GM18870 (cell line): Measurements from ENCODE around the gene ELFN1.

Experiments used
- ATAC-seq: cut with Tn5 transposase; IDR thresholded peaks from one replicate; pipeline ENCODE4 v1.9.1; 2021; ENCODE audit warnings: moderate library complexity; ENCODE audit not compliant: unreplicated experiment

ELFN1 gene

DNA sequence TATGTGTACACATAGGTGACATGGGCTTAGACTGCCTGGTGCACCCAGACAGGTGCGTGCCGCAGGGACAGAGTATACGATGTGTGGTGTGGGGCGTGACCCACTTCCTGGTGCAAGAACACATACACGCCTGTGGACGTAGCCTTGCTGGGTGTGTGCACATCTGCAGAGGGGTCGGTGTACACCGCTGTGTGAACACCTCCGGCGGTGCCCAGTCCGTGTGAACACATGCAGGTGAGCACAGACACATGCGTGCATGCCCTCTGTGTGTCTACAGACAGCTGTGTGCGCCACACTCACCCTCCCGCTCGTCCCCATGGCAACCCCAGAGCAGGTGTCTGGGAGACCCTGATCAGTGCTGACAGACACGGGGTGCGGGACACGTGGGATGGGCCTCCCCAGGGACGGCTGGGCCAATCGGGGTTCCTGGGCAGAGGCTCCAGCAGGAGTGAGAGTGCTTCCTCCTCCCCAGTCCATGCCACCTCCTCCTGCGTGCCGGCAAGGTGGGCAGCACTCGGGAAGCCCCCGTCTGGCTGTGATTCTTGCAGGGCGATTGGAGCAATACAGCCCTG, 23.4 kb downstream of the ELFN1 start:
- ATAC-seq = no peak

DNA sequence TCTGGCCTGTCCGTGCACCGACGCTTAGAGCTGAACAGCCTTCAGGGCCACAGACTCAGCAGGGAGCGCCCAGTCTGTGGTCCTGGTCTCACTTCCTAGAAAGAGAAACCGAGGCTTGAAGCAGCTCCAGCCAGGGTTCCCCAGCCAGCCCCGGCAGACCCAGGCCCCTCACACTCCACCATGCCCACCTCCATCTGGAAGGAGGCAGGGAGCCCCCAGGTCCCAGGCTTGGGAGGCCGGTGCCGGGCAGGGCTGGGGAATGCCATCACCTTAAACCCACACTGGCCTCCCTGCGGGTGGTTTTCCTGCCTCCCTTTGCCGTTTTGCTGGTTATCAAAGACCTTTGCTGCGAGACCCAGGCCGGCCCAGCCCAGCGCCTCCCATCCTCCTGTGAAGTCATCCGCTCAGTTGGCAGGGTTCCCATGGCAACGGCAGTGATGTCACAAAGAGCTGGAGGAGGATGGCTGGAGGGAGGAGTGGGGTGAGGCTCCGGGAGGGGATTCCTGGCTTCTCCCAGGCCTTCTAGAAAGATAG, 24.0 kb downstream of the ELFN1 start:
- ATAC-seq = no peak

DNA sequence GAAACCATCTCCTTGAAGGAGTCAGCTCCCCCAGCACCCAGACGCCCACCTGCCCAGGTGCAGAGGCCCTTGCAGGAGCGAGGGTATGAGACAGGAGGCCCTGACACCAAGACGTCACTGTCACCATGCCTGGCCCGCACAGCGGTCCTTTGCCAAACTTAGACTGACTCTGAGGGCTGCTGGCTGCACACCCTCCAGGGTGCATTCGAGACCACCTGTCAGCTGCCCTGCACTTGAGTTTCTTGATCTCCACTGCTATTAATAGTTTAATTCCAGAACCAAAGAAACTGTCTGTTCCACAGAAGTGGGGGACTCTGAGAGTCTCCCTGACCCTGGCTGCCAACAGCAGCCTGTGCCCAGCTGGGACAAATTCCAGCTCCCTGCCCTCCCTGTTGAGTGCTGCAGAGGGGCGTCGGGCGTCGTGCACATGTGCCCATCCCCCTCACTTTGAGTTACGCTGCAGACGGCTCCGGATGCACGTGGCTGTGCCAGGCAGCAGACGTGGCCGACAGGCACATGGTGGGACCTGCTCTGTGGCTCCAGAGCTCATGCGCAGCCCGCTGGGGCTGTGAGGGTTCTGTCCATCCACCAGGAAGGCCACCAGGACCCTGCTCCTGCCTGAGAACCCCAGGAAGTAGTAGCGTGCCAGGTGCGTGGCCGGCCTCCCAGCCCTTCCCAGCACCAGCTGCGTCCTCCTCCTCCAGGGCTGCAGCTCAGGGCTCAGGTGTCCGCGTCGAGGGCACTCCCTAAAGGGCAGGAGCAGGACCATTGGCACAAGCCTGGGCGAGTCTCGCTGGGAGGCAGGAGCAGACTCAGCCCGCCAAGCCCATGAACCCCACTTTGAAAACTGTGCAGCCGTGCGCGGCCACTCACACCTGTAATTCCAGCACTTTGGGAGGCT, 24.8 kb downstream of the ELFN1 start:
- no peak for ATAC-seq

DNA sequence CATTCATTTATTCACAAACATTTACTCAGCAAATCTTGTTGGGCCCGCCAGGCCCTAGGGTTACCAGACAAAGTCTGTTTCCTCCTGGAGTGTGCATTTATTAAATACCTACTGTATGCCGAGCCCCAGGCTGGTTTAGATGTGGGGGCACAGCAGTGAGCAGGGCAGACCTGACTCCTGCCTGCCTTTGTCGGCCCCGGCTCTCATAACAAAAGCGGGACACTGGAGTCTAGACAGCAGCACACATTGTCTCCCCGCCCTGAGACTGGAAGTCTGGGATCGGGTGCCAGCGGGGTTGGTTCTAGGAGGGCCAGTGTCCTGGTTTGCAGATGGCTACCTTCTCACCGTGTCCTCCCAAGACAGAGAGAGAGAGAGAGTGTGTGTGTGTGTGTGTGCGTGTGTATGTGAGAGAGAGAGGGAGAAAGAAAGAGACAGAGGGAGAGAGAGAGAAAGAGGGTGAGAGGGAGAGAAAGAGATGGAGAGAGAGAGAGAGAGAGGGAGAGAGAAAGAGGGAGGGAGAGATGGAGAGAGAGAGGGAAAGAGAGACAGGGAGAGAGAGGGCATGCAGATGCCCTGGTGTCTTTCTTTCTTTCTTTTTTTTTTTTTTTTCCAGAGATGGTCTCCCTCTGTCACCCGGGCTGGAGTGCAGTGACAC, 25.9 kb downstream of the ELFN1 start:
- no peak for ATAC-seq

DNA sequence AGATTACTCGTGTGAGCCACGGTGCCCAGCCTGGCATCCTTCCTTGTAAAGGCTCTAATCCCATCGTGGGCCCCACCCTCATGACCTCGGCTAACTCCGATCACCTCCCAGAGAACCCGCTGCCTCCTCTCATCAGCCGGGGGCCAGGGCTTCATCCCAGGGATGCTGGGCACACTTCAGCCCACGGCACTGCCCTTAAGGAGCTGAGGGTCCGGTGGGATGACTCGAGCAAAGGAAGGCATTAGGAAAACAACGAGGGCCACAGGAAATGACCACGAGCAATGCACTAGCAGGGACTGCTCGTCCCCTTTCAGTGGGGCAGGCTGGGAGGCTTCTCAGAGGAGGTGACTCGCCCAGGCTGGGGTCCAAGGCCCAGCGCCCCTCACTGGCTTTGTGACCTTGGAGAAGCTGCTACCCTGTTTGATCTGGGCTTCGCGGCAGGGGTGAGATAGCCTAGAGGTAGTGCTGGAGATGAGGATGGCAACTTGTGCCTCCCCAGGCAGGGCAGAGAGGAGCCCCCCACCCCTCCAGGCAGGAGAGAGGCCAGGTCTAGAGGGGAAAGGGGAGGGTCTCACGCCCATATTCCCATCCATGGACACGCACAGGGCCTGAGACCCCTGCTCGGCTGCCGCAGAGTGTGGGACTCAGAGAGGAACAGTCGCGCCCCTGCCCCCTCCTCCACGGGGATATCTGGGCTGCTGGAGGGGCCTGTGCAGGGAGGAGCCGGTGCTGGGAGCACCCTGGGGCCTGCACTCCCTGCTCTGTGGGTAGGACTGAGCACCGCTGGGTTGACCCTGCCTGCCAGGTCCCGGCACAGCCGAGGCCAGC, 26.8 kb downstream of the ELFN1 start:
- no peak for ATAC-seq

DNA sequence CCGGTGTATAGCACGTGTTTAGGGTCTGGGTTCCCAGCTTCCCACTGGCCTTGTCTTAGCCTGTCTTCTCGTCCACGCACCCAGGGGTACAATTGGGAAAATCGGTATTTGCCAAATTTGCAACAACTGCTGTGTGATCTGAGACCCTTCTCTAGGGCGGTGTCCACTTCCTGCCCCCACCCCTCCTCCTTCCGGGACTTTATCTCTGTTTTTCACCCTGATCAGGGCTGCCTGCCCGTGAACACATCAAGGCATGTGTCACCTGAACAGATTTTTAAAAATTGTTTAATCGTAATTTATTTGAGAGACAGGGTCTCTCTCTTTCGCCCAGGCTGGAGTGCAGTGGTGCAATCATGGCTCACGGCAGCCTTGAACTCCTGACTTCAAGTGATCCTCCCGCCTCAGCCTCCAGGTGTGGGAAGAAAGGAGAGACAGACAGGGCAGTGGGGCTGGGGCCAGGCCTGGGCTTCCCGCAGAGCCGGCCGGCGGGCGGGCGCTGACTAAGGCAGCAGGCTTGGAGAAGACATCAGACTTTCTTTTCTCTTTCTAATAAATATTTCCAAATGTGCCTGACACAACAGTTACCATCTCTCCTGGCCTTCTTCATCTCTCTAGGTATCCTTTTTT, 27.5 kb downstream of the ELFN1 start:
- no peak for ATAC-seq

DNA sequence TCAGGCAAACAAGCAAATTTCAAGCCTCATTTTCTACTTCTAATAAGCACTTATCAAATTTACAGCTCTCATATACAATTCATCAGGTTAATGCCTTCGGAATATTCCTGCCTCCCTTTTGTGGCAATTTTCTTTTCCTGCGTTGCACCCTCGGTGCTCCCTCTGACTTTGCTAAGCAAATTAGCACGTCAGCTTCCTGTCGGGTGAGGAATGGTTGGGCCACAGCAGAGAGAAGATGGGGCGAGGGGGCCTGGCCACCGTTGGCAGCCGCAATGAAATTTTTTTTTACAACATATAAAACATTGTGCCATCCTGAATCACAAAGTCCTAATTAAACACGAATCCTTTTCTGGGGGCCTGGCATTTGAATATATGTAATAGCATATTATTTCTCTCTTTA, 28.1 kb downstream of the ELFN1 start:
- no peak for ATAC-seq

DNA sequence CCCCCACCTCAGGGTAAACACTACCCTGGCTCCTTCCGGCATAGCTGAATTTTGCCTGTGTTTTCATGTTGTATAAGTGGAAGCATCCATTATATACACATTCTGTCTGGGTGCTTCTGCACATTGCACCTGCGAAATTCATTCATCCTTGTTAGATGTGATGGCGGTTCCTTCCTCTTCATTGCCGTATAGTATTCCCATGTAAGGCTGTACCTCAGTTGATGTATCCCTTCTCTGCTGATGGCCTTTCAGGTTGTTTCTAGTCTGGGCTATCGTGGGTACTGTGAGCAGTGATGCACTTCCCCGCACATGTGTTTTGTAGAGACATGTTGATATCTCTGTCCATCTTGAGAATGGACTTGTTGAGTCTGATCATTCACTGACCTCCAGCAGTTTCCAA, 28.9 kb downstream of the ELFN1 start:
- ATAC-seq = no peak

DNA sequence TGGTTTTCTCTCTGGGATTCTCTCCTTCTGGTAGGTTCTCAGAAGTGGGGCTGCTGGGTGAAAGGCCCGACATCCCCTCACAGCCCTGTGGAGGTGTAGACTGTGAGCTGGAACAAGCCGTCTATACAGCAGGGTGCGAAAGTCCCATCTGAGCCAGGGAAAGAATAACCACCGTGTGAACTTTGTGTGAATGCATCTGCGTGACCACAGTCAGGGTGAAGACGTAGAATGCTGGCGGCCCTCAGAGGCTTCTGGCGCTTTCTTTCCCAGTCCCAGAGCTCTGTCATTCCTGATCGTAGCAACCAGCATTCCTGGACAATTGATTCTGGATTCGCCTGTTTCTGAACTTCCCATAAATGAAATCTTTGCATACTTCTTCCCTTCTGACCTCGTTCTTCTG, 30.0 kb downstream of the ELFN1 start:
- no peak for ATAC-seq

DNA sequence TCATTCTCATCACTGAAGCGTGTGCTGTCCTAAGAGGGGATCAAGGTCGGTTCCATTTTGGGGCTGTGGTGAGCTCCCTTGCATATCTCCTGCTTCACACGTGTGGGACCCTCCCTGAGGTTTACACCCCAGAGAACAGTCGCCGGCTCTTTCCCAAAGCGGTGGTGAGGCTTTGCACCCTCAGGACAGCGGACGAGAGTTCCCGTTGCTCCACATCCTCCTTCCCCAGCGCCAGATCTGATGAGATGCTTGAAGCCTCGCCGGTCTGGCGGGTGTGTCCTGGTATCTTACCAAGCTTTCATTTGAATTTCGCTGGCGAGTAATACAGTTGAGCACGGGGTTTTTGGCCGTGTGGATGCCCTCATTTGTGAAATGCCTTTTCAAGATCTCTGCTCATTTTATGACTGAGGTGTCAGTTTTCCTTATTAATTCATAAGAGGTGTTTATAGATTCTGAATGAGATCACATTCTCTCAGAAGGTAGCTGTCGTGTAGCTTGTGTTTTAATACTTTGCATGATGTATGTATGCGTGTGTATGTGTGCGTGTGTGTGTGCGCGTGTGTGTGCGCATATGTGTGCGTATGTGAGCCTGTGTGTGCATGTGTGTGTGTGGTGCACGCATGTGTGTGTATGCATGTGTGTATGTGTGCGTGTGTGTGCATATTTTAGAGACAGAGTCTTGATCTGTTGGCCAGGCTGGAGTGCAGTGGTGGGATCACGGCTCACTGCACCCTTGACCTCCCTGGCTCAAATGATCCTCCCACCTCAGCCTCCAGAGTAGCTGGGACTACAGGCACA, 30.7 kb downstream of the ELFN1 start:
- ATAC-seq = no peak

DNA sequence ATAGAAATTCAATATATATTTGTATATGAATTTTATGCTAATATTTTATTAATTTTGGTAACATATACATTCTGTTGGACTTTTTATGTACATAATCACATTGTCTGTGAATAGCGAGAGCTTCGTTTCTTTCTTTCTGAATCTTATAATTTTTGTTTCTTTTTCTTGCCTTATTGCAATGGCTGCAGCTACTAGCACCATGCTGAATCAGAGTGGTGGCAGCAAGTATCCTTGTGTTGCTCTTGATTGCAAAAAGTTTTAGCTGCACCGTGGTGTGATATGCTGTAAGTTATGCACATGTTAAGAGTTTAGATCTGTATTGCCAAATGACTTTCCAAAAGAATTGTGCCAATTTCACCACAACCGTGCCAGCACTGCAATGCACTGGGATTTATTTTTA, 32.6 kb downstream of the ELFN1 start:
- no peak for ATAC-seq

DNA sequence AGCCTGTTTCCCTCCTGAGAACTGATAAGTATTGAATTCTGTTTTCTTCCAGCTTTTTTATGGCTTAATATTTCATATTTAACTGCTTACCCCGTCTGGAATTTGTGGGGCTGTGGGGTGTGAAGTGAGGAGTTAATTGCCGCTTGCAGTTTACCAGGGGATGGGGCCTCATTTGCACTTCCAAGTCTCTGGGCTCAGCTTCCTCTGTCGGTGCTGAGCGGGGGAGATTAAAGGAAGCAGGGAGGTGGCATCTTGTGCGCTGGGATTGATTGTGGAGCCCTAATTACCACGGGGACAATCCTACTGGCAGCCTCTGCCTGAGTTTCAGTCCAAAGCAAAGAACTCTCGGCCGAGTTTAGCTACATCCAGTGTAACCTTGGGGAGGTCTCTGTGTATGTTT, 33.4 kb downstream of the ELFN1 start:
- ATAC-seq = no peak

DNA sequence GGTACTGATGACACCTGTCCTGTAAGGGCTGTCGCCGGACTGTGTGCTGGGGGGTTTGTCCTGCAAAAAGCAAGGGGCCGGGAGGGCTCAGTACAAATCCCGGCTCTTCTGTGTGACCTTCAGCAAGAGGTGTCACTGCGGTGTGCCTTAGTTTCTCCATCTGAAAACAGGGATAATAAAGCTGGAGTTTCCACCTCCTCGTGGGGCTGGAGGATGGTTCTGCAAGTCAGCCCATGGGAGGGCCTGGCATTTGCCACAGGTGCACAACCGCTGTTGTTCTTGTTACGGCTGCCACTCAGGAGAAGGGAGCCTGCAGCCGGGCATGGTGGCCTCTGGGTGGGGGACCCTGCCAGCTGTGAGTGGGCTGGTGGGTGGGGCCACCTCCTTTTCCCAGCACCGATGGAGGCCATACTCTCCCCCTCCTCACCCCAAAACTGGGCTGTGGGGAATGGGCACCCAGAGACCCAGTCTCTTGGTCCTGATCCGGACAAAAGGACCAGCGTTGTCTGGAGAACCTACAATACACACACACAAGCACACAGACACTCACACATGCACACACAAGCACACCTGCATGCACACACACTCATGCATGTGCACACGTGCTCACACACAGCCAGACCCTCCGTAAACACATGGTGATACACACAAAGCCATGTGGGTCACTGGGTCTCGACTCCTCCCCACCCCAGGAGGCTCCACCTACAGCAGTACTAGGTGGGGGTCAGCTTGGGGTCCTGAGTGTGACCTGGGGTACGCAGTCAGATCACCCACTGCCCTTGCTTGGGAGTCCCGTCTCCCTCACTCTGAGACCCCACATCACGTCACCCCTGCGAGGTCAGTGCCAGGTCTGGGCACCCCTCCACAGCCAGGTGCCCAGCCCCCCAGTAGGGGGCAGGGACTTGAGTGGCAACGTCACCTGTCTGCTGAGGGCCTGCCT, 34.1 kb downstream of the ELFN1 start:
- ATAC-seq = no peak

DNA sequence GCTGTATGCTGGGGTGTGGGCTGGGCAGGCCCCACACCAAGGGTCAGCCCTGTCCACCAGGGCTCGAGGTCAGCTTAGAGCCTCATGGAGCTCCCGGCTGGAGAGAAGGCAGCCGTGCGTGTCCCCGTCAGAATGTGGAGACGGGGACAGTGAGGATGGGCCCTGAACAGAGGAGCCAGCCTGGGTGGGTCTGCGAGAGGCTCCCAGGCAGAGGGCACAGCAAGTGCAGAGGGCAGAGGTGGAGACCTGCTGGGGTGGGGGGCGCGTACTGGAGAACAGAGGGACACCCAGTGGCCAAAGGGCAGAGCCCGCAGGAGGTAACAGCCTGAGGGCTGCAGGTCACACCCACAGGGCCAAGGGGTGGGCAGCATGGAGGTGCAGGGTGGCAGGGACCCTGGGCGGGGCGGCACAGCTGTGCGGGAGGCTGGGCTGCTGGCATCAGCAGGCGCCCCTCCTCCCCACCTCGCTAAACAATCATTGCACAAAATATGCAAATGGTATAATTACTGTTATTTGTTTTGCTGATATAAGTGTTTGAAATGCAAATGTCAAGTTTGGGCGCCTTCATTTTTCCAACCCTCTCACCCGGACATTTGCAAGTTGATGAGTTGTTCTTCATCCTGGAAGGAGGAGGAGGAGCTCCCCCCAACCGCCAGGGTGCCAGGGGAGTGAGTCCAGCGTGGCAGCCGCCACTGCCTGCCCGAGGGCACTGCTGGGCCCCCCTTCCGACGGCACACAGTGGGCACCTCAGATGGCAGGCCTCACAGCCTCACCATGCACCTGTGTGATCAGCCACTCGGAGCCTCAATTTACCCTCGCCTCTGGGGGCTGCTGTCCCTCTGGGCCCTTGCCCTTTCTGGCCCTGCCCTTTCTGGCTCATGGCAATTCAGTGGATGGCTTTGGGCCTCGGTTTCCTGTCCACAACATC, 35.0 kb downstream of the ELFN1 start:
- ATAC-seq = no peak

DNA sequence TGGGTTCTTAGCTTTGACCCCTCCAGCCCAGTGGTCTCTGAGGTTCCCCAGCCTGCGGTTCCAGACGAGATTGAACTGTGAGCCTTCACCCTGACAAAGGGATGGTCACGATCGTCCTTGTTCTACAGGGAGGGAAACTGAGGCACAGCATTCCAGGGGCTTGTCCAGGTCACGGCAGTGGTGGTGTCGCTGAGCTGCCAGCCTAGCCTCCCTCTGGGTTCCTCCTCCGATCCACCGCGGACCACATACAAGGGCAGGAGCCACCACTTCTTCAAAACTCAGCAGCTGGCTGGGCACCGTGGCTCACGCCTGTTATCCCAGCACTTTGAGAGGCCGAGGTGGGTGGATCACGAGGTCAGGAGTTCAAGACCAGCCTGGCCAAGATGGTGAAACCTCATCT, 35.8 kb downstream of the ELFN1 start:
- ATAC-seq = no peak

DNA sequence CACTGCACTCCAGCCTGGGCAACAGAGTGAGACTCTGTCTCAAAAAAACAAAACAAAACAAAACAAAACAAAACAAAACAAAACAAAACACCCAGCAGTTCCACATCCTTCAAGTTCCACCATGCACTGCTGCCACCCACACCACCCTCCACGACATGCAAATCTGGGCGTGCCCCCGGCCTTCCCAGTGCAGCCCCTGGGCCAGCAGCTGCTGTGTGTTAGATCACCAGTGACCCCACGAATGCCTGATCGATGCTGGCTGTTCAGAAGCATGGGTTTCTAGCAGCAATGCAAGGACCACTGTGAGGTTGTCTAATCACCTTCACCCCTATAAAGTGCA, 36.3 kb downstream of the ELFN1 start:
- ATAC-seq = no peak

DNA sequence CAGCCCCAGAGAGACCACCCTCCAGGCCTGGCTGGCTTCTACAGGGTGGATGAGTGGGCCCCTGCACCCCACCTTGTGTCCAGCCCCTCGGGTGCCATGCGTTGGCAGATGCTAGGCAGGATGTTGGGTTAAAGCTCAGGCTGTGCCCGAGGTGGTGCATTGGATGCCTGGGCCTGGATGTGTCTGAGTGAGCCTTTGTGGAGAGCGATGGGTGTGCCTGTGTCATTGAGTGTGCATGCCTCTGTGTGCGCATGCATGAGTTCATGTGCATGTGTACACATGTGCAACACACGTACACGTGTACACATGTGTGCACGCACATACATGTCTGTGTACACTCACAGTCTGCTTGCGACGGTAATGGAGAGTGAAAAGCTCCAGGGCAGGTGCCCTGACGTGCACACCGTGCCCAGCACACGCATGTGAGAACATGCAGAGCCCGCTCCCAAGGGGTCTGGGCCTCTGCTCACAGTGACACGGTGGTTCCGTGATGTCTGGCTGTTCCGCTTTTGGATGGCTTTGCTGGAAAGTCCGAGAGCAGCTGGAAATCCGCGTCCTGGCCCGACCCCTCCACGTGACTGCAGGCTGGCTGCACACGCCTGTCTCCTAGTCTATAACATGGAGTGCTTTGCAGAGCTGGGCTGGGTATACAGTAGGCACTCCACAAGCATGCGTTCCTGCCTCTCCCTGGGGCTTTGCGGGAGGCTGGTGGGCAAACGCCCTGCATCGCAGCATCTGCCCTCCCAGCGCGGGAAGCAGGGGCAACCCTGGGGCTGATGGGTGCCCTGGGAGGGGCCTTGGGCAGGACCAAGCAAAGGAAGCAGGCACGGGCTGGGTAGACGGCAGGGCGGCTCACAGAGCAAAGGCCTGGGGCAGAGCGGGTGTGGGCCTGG, 36.9 kb downstream of the ELFN1 start:
- ATAC-seq = no peak
